WTC11 (cell line): ENCODE measurements around the gene OSBPL10.

ENCODE experiments used
- ESRRA ChIP-seq: sonication (generic); formaldehyde crosslinking; IDR thresholded peaks from 2 replicates; pipeline ENCODE4 v1.8.1; 2022; ENCODE audit warnings: mild to moderate bottlenecking, missing genetic modification reagents, borderline replicate concordance
- IRF2 ChIP-seq: sonication (generic); formaldehyde crosslinking; IDR thresholded peaks from 2 replicates; pipeline ENCODE4 v1.8.0; 2022; ENCODE audit warnings: low read depth, missing genetic modification reagents, borderline replicate concordance
- JUN ChIP-seq: sonication (generic); formaldehyde crosslinking; IDR thresholded peaks from 2 replicates; pipeline ENCODE4 v1.8.0; 2023; ENCODE audit warnings: mild to moderate bottlenecking, missing genetic modification reagents
- NFYB ChIP-seq: sonication (generic); formaldehyde crosslinking; conservative IDR thresholded peaks from 2 replicates; pipeline ENCODE4 v1.8.0; 2022; ENCODE audit warnings: low read depth, missing genetic modification reagents
- NR3C1 ChIP-seq: sonication (generic); formaldehyde crosslinking; conservative IDR thresholded peaks from 2 replicates; pipeline ENCODE4 v1.8.1; 2023; ENCODE audit warnings: low read depth, mild to moderate bottlenecking, missing genetic modification reagents
- RELA ChIP-seq: sonication (generic); formaldehyde crosslinking; IDR thresholded peaks from 2 replicates; pipeline ENCODE4 v1.8.1; 2022; ENCODE audit warnings: missing genetic modification reagents, mild to moderate bottlenecking, borderline replicate concordance
- TCF7 ChIP-seq: sonication (generic); formaldehyde crosslinking; IDR thresholded peaks from 2 replicates; pipeline ENCODE4 v1.8.0; 2022; ENCODE audit warnings: mild to moderate bottlenecking, low read depth, missing genetic modification reagents, moderate library complexity
- ZNF396 ChIP-seq: fragments of 250-450 bp; sonication (Bioruptor Pico); IDR thresholded peaks from 2 replicates; pipeline ENCODE4 v1.8.0; 2021; ENCODE audit warnings: mild to moderate bottlenecking, moderate library complexity, borderline replicate concordance
- ZNF423 ChIP-seq: fragments of 250-450 bp; sonication (Bioruptor Pico); IDR thresholded peaks from 2 replicates; pipeline ENCODE4 v2.1.2; 2022; ENCODE audit warnings: mild to moderate bottlenecking, moderate library complexity
- TF ChIP-seq, protein P1 (sequence below): fragments of 200-600 bp; IDR thresholded peaks from 2 replicates; pipeline ENCODE4 v1.8.0; 2022; ENCODE audit warnings: antibody characterized with exemption
- TF ChIP-seq, protein P2 (sequence below): sonication (generic); formaldehyde crosslinking; IDR thresholded peaks from 2 replicates; pipeline ENCODE4 v1.8.0; 2022; ENCODE audit warnings: mild to moderate bottlenecking, missing genetic modification reagents

DNA sequence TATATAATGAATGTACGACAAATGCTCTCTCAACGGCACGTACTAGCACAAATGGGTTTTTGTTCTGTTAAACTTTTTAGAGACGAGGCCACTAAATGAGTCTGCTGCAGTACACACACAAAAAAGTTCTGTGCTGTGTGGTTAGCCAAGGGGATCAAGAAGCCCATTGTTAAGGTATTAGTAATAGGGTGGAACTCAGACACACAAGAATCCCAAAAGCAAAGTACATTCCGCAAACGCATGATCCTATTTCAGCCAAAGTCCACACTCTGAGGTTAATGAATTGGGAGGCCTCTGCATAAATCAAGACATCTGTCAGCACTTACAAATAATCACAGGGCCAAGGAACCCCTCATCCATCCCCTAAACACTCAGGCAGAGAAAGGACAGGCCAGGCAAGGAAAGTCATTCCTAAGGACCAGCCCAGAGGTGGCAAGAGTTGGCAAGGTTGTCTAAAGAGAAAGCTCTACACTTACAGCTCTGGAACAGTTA lies 12.1 kb downstream of the OSBPL10 start:
- TF ChIP-seq ZNF423 (CRISPR knock-in tag) (no peak), NR3C1 (CRISPR knock-in tag) (no peak), ESRRA (no peak), NFYB (CRISPR knock-in tag) (no peak), TCF7 (no peak), IRF2 (no peak), JUN (CRISPR knock-in tag) (no peak), RELA (CRISPR knock-in tag) (no peak), ZNF396 (CRISPR knock-in tag) (no peak)
- TF ChIP-seq, protein P1, sequence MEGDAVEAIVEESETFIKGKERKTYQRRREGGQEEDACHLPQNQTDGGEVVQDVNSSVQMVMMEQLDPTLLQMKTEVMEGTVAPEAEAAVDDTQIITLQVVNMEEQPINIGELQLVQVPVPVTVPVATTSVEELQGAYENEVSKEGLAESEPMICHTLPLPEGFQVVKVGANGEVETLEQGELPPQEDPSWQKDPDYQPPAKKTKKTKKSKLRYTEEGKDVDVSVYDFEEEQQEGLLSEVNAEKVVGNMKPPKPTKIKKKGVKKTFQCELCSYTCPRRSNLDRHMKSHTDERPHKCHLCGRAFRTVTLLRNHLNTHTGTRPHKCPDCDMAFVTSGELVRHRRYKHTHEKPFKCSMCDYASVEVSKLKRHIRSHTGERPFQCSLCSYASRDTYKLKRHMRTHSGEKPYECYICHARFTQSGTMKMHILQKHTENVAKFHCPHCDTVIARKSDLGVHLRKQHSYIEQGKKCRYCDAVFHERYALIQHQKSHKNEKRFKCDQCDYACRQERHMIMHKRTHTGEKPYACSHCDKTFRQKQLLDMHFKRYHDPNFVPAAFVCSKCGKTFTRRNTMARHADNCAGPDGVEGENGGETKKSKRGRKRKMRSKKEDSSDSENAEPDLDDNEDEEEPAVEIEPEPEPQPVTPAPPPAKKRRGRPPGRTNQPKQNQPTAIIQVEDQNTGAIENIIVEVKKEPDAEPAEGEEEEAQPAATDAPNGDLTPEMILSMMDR = no peak
- TF ChIP-seq, protein P2, sequence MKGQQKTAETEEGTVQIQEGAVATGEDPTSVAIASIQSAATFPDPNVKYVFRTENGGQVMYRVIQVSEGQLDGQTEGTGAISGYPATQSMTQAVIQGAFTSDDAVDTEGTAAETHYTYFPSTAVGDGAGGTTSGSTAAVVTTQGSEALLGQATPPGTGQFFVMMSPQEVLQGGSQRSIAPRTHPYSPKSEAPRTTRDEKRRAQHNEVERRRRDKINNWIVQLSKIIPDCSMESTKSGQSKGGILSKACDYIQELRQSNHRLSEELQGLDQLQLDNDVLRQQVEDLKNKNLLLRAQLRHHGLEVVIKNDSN = no peak
